Sigmoid colon (tissue), 4 donors: Measurements from ENCODE around the gene MCRS1.

ENCODE experiments used
- CTCF ChIP-seq, 4 experiments: fragments of 450-650 bp in 3 of 4; fragments of 200-600 bp in 1 of 4; IDR thresholded peaks; one replicate each; pipeline ENCODE4 v1.5.1; 2016 to 2019; ENCODE audit warnings: antibody characterized with exemption in 4 of 4, mild to moderate bottlenecking in 3 of 4, moderate library complexity in 2 of 4
- EP300 ChIP-seq, 4 donors: sonication (generic); formaldehyde crosslinking; IDR thresholded peaks; one replicate each; pipeline ENCODE4 v1.6.1; 2017; ENCODE audit warnings: antibody characterized with exemption in 4 of 4
- POLR2A ChIP-seq, 2 donors: fragments of 450-650 bp; IDR thresholded peaks; one replicate each; pipeline ENCODE4 v1.6.1; 2016; ENCODE audit warnings: antibody characterized with exemption in 2 of 2, mild to moderate bottlenecking in 2 of 2, moderate library complexity in 2 of 2
- POLR2AphosphoS5 ChIP-seq, 4 donors: sonication (generic); formaldehyde crosslinking; IDR thresholded peaks; one replicate each; pipeline ENCODE4 v1.6.1; 2017; ENCODE audit warnings: antibody characterized with exemption in 4 of 4

GRCh38 chr12:49548481-49548821, 19.5 kb downstream of the MCRS1 start:
- no peak for TF ChIP-seq CTCF (IDR thresholded peaks at IDR 0.05)
- no peak for TF ChIP-seq POLR2A (IDR thresholded peaks at IDR 0.05)
- no peak for TF ChIP-seq EP300 (IDR thresholded peaks at IDR 0.05)
- no peak for TF ChIP-seq POLR2AphosphoS5 (IDR thresholded peaks at IDR 0.05)
